AG04449 (cell line): ENCODE data around the gene LRMDA.

Source experiments
- CTCF ChIA-PET: fragments of 350-600 bp; formaldehyde crosslinking; extraction: SDS; loops from one replicate; lab custom pipeline; 2021; ENCODE audit warnings: antibody characterized with exemption; lab: Yijun Ruan, JAX
- POLR2A ChIA-PET: fragments of 400-600, 350-600 bp; formaldehyde crosslinking; extraction: SDS; loops from one replicate; lab custom pipeline; 2020; ENCODE audit warnings: antibody characterized with exemption, inconsistent platforms; lab: Yijun Ruan, JAX
- DNase-seq: peaks from one replicate; pipeline ENCODE4 v3.0.0-alpha.2; 2010; ENCODE audit warnings: low read depth, low spot score
- H3K4me3 ChIP-seq: 2 replicates; pipeline ENCODE4 v1.5.1; 2011; ENCODE audit warnings: low read depth, mild to moderate bottlenecking, control low read depth, low read length
- CTCF ChIP-seq: IDR thresholded peaks from one replicate; pipeline ENCODE4 v1.5.1; 2011; ENCODE audit warnings: mild to moderate bottlenecking, moderate library complexity, low read length, control low read depth, inconsistent platforms; ENCODE audit not compliant: insufficient read depth; ENCODE audit errors: missing control alignments

LRMDA gene

GRCh38 chr10:75778665-75779064 lies 347.2 kb downstream of the LRMDA start:
- H3K4me3 ChIP-seq, result no peak overlapping the region
- TF ChIP-seq CTCF, result no peak
- POLR2A ChIA-PET, result no interaction called here
- DNase-seq, result no peak
- CTCF ChIA-PET, result no interaction called here

GRCh38 chr10:75779276-75779675 lies 347.9 kb downstream of the LRMDA start:
- no peak overlapping the region for H3K4me3 ChIP-seq
- ChIA-PET POLR2A (no interaction called here), CTCF (no interaction called here)
- no peak for DNase-seq
- TF ChIP-seq CTCF, result no peak

GRCh38 chr10:75782463-75783248 lies 351.2 kb downstream of the LRMDA start:
- ChIA-PET POLR2A (no interaction called here), CTCF (no interaction called here)
- no peak for DNase-seq
- no peak for TF ChIP-seq CTCF
- H3K4me3 ChIP-seq, result no peak overlapping the region

- CTCF ChIA-PET, result no interaction called here
- no peak overlapping the region for H3K4me3 ChIP-seq
- no peak for TF ChIP-seq CTCF
- POLR2A ChIA-PET, result no interaction called here
- no peak for DNase-seq
Observed at GRCh38 chr10:75788394-75789205, 357.2 kb downstream of the LRMDA start.

GRCh38 chr10:75793848-75794247 lies 362.4 kb downstream of the LRMDA start:
- no peak for TF ChIP-seq CTCF
- DNase-seq, result no peak
- ChIA-PET CTCF (no interaction called here), POLR2A (no interaction called here)
- H3K4me3 ChIP-seq, result no peak overlapping the region

- no peak for DNase-seq
- ChIA-PET POLR2A (no interaction called here), CTCF (interaction anchor here (1.1 kb wide), 1 partner anchor 1184 kb away, joined by 3 read pairs; no protein-coding TSS in a partner anchor)
- no peak for TF ChIP-seq CTCF
- no peak overlapping the region for H3K4me3 ChIP-seq
Observed at GRCh38 chr10:75801121-75801520, 369.7 kb downstream of the LRMDA start.
